Ishikawa (cell line): ENCODE results near the gene MYBPC1.

Experiments used
- CEBPB ChIP-seq: IDR thresholded peaks from 2 replicates; pipeline ENCODE4 v1.6.1; 2012
- FOXM1 ChIP-seq: IDR thresholded peaks from 2 replicates; pipeline ENCODE4 v1.6.1; 2012; ENCODE audit warnings: low read depth, borderline replicate concordance
- MAX ChIP-seq: IDR thresholded peaks from 2 replicates; pipeline ENCODE4 v1.6.1; 2012
- NFIC ChIP-seq: IDR thresholded peaks from 2 replicates; pipeline ENCODE4 v1.6.1; 2012

GRCh38 chr12:101690544-101691098, 95.8 kb downstream of the MYBPC1 start:
- no peak for TF ChIP-seq NFIC
- no peak for TF ChIP-seq MAX
- no peak for TF ChIP-seq FOXM1
- TF ChIP-seq CEBPB = no peak
